ENCODE measurements around the gene SLF2.

The SLF2 gene

GRCh38 chr10:100976906-100977305 is 64.1 kb downstream of the SLF2 start:
- H3K9ac ChIP-seq (ENCODE audit: low read length): no peak overlapping the region
- no peaks in the 10 kb centered on the region for H3K79me2 ChIP-seq (ENCODE audit: insufficient read depth, low read length)
- no peaks in the 10 kb centered on the region for H3K36me3 ChIP-seq (ENCODE audit: insufficient read depth, low read length)
- no peak overlapping the region for H3K4me3 ChIP-seq (ENCODE audit: low read depth, low read length, poor library complexity, severe bottlenecking)
- no peaks in the 10 kb centered on the region for H3F3A ChIP-seq (ENCODE audit: insufficient read depth, low read length)
- no peak overlapping the region for H3K27ac ChIP-seq (ENCODE audit: low read depth, low read length, poor library complexity, severe bottlenecking)
- no peaks in the 10 kb centered on the region for H3K27me3 ChIP-seq (ENCODE audit: insufficient read depth, low read length)
- no peaks in the 10 kb centered on the region for H3K9me2 ChIP-seq (ENCODE audit: low read depth, low read length)
- H4K20me1 ChIP-seq (ENCODE audit: insufficient read depth, low read length): no peaks in the 10 kb centered on the region
- H3K4me2 ChIP-seq (ENCODE audit: low read length): no peak overlapping the region
- no peaks in the 10 kb centered on the region for H3K4me1 ChIP-seq (ENCODE audit: insufficient read depth, low read length, severe bottlenecking)
- H2AFZ ChIP-seq (ENCODE audit: low read length): no peak overlapping the region
- TF ChIP-seq CTCF (IDR thresholded peaks at IDR 0.05; ENCODE audit: low read length): no peak
- TF ChIP-seq EZH2 (IDR thresholded peaks at IDR 0.05; ENCODE audit: borderline replicate concordance, low read length): no peak
- no peaks in the 10 kb centered on the region for H3K9me3 ChIP-seq (ENCODE audit: low read length)

- no peaks in the 10 kb centered on the region for H3K27me3 ChIP-seq (ENCODE audit: insufficient read depth, low read length)
- no peak overlapping the region for H3K4me3 ChIP-seq (ENCODE audit: low read depth, low read length, poor library complexity, severe bottlenecking)
- no peaks in the 10 kb centered on the region for H4K20me1 ChIP-seq (ENCODE audit: insufficient read depth, low read length)
- no peaks in the 10 kb centered on the region for H3K36me3 ChIP-seq (ENCODE audit: insufficient read depth, low read length)
- no peak overlapping the region for H3K9ac ChIP-seq (ENCODE audit: low read length)
- H2AFZ ChIP-seq (ENCODE audit: low read length): no peak overlapping the region
- no peaks in the 10 kb centered on the region for H3K9me2 ChIP-seq (ENCODE audit: low read depth, low read length)
- no peaks in the 10 kb centered on the region for H3K4me1 ChIP-seq (ENCODE audit: insufficient read depth, low read length, severe bottlenecking)
- H3K79me2 ChIP-seq (ENCODE audit: insufficient read depth, low read length): no peaks in the 10 kb centered on the region
- H3K9me3 ChIP-seq (ENCODE audit: low read length): no peaks in the 10 kb centered on the region
- no peaks in the 10 kb centered on the region for H3F3A ChIP-seq (ENCODE audit: insufficient read depth, low read length)
- no peak overlapping the region for H3K27ac ChIP-seq (ENCODE audit: low read depth, low read length, poor library complexity, severe bottlenecking)
- no peak for TF ChIP-seq EZH2 (IDR thresholded peaks at IDR 0.05; ENCODE audit: borderline replicate concordance, low read length)
- no peak for TF ChIP-seq CTCF (IDR thresholded peaks at IDR 0.05; ENCODE audit: low read length)
- no peak overlapping the region for H3K4me2 ChIP-seq (ENCODE audit: low read length)
Measured at GRCh38 chr10:100977436-100977835, 64.7 kb downstream of the SLF2 start.

- Histone ChIP-seq H3K9me2 (ENCODE audit: low read depth, low read length) (no peaks in the 10 kb centered on the region), H2AFZ (ENCODE audit: low read length) (no peak overlapping the region), H4K20me1 (ENCODE audit: insufficient read depth, low read length) (no peaks in the 10 kb centered on the region), H3F3A (ENCODE audit: insufficient read depth, low read length) (no peaks in the 10 kb centered on the region), H3K4me3 (ENCODE audit: low read depth, low read length, poor library complexity, severe bottlenecking) (no peak overlapping the region), H3K36me3 (ENCODE audit: insufficient read depth, low read length) (no peaks in the 10 kb centered on the region), H3K4me1 (ENCODE audit: insufficient read depth, low read length, severe bottlenecking) (no peaks in the 10 kb centered on the region), H3K79me2 (ENCODE audit: insufficient read depth, low read length) (no peaks in the 10 kb centered on the region), H3K27me3 (ENCODE audit: insufficient read depth, low read length) (no peaks in the 10 kb centered on the region), H3K9me3 (ENCODE audit: low read length) (no peaks in the 10 kb centered on the region), H3K9ac (ENCODE audit: low read length) (no peak overlapping the region), H3K4me2 (ENCODE audit: low read length) (no peak overlapping the region), H3K27ac (ENCODE audit: low read depth, low read length, poor library complexity, severe bottlenecking) (no peak overlapping the region)
- no peak for TF ChIP-seq EZH2 (IDR thresholded peaks at IDR 0.05; ENCODE audit: borderline replicate concordance, low read length)
- no peak for TF ChIP-seq CTCF (IDR thresholded peaks at IDR 0.05; ENCODE audit: low read length)
Measured at GRCh38 chr10:100978121-100978900, 65.5 kb downstream of the SLF2 start.
